Measurements from ENCODE around the gene ADGRG2. TPM values are rescaled to one million over a fixed set of nuclear protein-coding genes. Genes with fewer than 3 reads are reported as not detected.
"Not testable (repeated sequence)": the region's sequence is repeated elsewhere in the genome, so short reads cannot be mapped to it uniquely, and the experiment has no call there.

Gene ADGRG2
- total and polyA plus RNA-seq, 2 of the 13 experiments (the other 11 are each of a cell fraction or from before 2014, with no cell fraction given) = not detected

DNA sequence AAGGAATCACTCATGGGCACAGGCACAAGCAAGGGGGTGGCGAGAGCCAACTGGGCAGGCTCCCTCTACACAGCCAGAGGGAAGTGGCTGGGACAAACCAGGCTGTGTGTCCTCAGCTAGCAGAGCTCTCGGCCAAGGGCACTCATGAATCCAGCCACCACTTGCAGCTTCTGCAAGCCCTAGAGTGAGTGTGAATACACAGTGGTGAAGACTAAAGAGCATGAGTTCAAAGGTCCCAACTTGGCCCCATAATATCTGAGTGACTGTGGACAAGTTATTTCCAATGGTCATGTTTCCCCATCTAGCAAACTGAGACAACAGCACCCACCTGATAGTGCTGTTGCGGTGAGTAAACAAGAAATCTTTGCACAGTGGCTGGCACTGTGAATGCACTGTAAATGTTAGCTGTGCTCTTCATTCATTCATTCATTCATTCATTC, 51.7 kb downstream of the ADGRG2 start (continued):
- TF ChIP-seq, protein P1, sequence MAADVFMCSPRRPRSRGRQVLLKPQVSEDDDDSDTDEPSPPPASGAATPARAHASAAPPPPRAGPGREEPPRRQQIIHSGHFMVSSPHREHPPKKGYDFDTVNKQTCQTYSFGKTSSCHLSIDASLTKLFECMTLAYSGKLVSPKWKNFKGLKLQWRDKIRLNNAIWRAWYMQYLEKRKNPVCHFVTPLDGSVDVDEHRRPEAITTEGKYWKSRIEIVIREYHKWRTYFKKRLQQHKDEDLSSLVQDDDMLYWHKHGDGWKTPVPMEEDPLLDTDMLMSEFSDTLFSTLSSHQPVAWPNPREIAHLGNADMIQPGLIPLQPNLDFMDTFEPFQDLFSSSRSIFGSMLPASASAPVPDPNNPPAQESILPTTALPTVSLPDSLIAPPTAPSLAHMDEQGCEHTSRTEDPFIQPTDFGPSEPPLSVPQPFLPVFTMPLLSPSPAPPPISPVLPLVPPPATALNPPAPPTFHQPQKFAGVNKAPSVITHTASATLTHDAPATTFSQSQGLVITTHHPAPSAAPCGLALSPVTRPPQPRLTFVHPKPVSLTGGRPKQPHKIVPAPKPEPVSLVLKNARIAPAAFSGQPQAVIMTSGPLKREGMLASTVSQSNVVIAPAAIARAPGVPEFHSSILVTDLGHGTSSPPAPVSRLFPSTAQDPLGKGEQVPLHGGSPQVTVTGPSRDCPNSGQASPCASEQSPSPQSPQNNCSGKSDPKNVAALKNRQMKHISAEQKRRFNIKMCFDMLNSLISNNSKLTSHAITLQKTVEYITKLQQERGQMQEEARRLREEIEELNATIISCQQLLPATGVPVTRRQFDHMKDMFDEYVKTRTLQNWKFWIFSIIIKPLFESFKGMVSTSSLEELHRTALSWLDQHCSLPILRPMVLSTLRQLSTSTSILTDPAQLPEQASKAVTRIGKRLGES (CRISPR knock-in tag; IDR thresholded peaks at IDR 0.05; ENCODE audit: borderline replicate concordance) = no peak
- no peak for TF ChIP-seq ZNF12 (CRISPR knock-in tag; IDR thresholded peaks at IDR 0.05)
- no peak for TF ChIP-seq KLF6 (CRISPR knock-in tag; IDR thresholded peaks at IDR 0.05)
- no peak for TF ChIP-seq ZMAT5 (CRISPR knock-in tag; IDR thresholded peaks at IDR 0.05; ENCODE audit: borderline replicate concordance, low read depth)
- no peak for TF ChIP-seq ETV6 (CRISPR knock-in tag; conservative IDR thresholded peaks at IDR 0.05)
- no peak for TF ChIP-seq NFIB (CRISPR knock-in tag; IDR thresholded peaks at IDR 0.05; ENCODE audit: borderline replicate concordance)

DNA sequence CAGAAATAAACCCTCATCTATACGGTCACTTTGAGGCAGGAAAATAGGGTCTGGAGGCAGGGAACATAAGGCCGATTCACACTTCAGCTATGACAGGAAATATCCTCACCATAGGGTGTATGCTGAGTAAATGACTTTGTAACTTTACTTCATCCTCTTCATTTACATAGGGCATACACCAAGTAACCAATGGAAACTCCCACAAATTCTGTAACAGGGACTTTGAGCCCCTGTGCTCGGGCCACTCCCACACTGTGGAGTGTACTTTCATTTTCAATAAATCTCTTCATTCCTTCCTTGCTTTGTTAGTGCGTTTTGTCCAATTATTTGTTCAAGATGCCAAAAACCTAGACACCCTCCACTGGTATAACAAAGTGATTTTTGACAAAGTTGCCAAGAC, 55.3 kb downstream of the ADGRG2 start:
- H2AFZ ChIP-seq (ENCODE audit: low read length) = peak overlapping the region; percentile 15
- H3K27me3 ChIP-seq (ENCODE audit: control insufficient read depth in 1 of 2, insufficient read depth in 2 of 2, low read length in 2 of 2); H3K9ac ChIP-seq (ENCODE audit: insufficient read depth, low read depth, low read length); H4K20me1 ChIP-seq (ENCODE audit: insufficient read depth, low read length); BruUV-seq (replicated peaks); H3K79me2 ChIP-seq (ENCODE audit: insufficient read depth, low read length); in situ Hi-C loops (cut with HindIII; ENCODE audit: extremely low pct_ligation_motif_present, low pct_unique_long_range_greater_than_20kb); H3K36me3 ChIP-seq (replicated peaks in 1 of 2; ENCODE audit: control insufficient read depth in 1 of 2, insufficient read depth in 2 of 2, low read length in 2 of 2); H3K27ac ChIP-seq (ENCODE audit: extremely low read length, insufficient read depth, low read length); CTCF ChIA-PET (ENCODE audit: low intra/inter-chr PET ratio, low total read pairs); H3K9me3 ChIP-seq (ENCODE audit: low read length); POLR2A ChIA-PET; intact Hi-C loops (cut with micrococcal nuclease; ENCODE audit: unreplicated experiment): not testable (repeated sequence)
- FAIRE-seq (peak; percentile 77), DNase-seq (ENCODE audit: low spot score) (peak; percentile 59), ATAC-seq (peak; percentile 84)
- peaks cover 43% of the 10 kb centered on the region for H3K4me1 ChIP-seq (ENCODE audit: insufficient read depth, low read length)
- H3K4me3 ChIP-seq (replicated peaks in 1 of 3; ENCODE audit: insufficient read depth in 1 of 3, low read depth in 2 of 3, low read length in 3 of 3) = peak overlapping the region in 2 of 3 experiments; percentile 43 to 45; a peak in 3 of 6 replicates
- peak overlapping the region; percentile 65 for H3K4me2 ChIP-seq (ENCODE audit: low read depth, low read length)
- TF ChIP-seq HNF4A (CRISPR knock-in tag; IDR thresholded peaks at IDR 0.05) (peak; percentile 47), NFYC (CRISPR knock-in tag; IDR thresholded peaks at IDR 0.05) (0 out of 2 replicates have a peak, but pooled peaks have one; percentile 14)
- TF ChIP-seq, protein P2, sequence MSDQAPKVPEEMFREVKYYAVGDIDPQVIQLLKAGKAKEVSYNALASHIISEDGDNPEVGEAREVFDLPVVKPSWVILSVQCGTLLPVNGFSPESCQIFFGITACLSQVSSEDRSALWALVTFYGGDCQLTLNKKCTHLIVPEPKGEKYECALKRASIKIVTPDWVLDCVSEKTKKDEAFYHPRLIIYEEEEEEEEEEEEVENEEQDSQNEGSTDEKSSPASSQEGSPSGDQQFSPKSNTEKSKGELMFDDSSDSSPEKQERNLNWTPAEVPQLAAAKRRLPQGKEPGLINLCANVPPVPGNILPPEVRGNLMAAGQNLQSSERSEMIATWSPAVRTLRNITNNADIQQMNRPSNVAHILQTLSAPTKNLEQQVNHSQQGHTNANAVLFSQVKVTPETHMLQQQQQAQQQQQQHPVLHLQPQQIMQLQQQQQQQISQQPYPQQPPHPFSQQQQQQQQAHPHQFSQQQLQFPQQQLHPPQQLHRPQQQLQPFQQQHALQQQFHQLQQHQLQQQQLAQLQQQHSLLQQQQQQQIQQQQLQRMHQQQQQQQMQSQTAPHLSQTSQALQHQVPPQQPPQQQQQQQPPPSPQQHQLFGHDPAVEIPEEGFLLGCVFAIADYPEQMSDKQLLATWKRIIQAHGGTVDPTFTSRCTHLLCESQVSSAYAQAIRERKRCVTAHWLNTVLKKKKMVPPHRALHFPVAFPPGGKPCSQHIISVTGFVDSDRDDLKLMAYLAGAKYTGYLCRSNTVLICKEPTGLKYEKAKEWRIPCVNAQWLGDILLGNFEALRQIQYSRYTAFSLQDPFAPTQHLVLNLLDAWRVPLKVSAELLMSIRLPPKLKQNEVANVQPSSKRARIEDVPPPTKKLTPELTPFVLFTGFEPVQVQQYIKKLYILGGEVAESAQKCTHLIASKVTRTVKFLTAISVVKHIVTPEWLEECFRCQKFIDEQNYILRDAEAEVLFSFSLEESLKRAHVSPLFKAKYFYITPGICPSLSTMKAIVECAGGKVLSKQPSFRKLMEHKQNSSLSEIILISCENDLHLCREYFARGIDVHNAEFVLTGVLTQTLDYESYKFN (CRISPR knock-in tag; conservative IDR thresholded peaks at IDR 0.05) = 0 out of 2 replicates have a peak, but pooled peaks have one; percentile 32
- WGBS (ENCODE audit: low lambda C conversion rate) = 3% methylated on average over 4 of the region's 4 CpGs

Data from HepG2 (cell line).